Hepatocyte (in vitro differentiated cells): ENCODE results near the gene ZNF385C. TPM values are rescaled to one million over a fixed set of nuclear protein-coding genes. Genes with fewer than 3 reads are reported as not detected.

Source experiments
- DNase-seq: peaks from one replicate; pipeline ENCODE4 v3.0.0-alpha.2; 2016; ENCODE audit warnings: low spot score
- H2AFZ ChIP-seq: fragments of 200-600 bp; sonication (generic); 2 replicates; pipeline ENCODE4 v1.6.0; 2016; ENCODE audit warnings: antibody characterized with exemption, mild to moderate bottlenecking
- H3K27ac ChIP-seq: fragments of 200-600 bp; sonication (generic); 2 replicates; pipeline ENCODE4 v1.5.1; 2016; ENCODE audit warnings: mild to moderate bottlenecking
- H3K27me3 ChIP-seq: fragments of 200-600 bp; sonication (generic); 2 replicates; pipeline ENCODE4 v1.6.1; 2016
- H3K36me3 ChIP-seq: fragments of 200-600 bp; sonication (generic); replicated peaks from 2 replicates; pipeline ENCODE4 v1.5.1; 2016; ENCODE audit warnings: low read depth; ENCODE audit not compliant: insufficient read depth
- H3K4me1 ChIP-seq: fragments of 200-600 bp; sonication (generic); 2 replicates; pipeline ENCODE4 v1.5.1; 2016; ENCODE audit warnings: mild to moderate bottlenecking, moderate library complexity; ENCODE audit not compliant: insufficient read depth
- H3K4me2 ChIP-seq: fragments of 200-600 bp; sonication (generic); 2 replicates; pipeline ENCODE4 v1.6.0; 2016
- H3K4me3 ChIP-seq: fragments of 200-600 bp; sonication (generic); 2 replicates; pipeline ENCODE4 v1.5.1; 2016; ENCODE audit warnings: mild to moderate bottlenecking
- H3K79me2 ChIP-seq: fragments of 200-600 bp; sonication (generic); 2 replicates; pipeline ENCODE4 v1.6.0; 2017; ENCODE audit warnings: mild to moderate bottlenecking
- H3K9me2 ChIP-seq: fragments of 200-600 bp; sonication (generic); replicated peaks from 2 replicates; pipeline ENCODE4 v1.6.0; 2017; ENCODE audit warnings: mild to moderate bottlenecking; ENCODE audit not compliant: insufficient read depth
- H3K9me3 ChIP-seq: fragments of 200-600 bp; sonication (generic); 2 replicates; pipeline ENCODE4 v1.5.1; 2016; ENCODE audit warnings: low read depth, mild to moderate bottlenecking
- H4K20me1 ChIP-seq: fragments of 200-600 bp; sonication (generic); 2 replicates; pipeline ENCODE4 v1.6.0; 2016; ENCODE audit warnings: mild to moderate bottlenecking; ENCODE audit not compliant: insufficient read depth, poor library complexity, severe bottlenecking
- EZH2 ChIP-seq: fragments of 200-600 bp; sonication (generic); IDR thresholded peaks from 2 replicates; pipeline ENCODE4 v1.6.1; 2016; ENCODE audit warnings: antibody characterized with exemption, mild to moderate bottlenecking, borderline replicate concordance
- EZH2phosphoT487 ChIP-seq: fragments of 200-600 bp; sonication (generic); IDR thresholded peaks from one replicate; pipeline ENCODE4 v1.6.1; 2018; ENCODE audit warnings: antibody characterized with exemption, mild to moderate bottlenecking, low read depth, moderate library complexity; ENCODE audit not compliant: unreplicated experiment, severe bottlenecking
- WGBS: methylation state at CpG from one replicate; pipeline ENCODE4 v1.1.6; 2016; ENCODE audit warnings: low lambda C conversion rate; ENCODE audit errors: missing lambda C conversion rate; 5-methylcytosine and 5-hydroxymethylcytosine counted together
- polyA plus RNA-seq: library from polyadenylated mRNA; unstranded; fragments of >200 nt; fragmentation: Nextera tagmentation; extraction: Ambion mirVana; gene quantifications from 2 replicates; pipeline ENCODE4 v1.2.1, GENCODE V29; 2016
- total RNA-seq: library from RNA; depleted of rRNA; stranded (reverse); fragments of >200 nt; gene quantifications from 2 replicates; pipeline ENCODE4 v1.2.3, GENCODE V29; 2014
- TF ChIP-seq, protein P1 (sequence below): fragments of 200-600 bp; sonication (generic); IDR thresholded peaks from 2 replicates; pipeline ENCODE4 v1.5.1; 2016; ENCODE audit warnings: antibody characterized with exemption, mild to moderate bottlenecking; ENCODE audit not compliant: poor library complexity

The ZNF385C gene
- total and polyA plus RNA-seq, 2 experiments from 2014 or later: 0.45 to 0.63 TPM

DNA sequence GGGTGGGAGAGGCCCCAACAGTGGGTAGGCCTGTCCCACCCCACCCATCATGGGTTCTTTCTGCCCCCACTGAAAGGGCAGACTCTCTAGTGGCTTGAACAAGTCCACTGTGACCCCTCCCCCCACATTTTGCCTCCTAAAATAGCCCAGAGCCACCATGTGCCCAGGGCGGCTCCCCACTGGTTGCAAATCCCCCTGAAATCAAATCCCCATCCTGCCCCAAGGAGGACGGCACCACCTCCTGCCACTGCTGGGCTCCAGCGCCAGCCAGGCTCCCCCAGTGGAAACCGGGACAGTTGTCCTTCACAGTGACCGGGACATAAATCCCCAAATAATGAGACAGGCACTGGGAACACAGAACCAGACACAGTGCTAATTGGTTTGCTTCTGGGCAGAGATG lies 20.5 kb downstream of the ZNF385C start:
- H3K4me3 ChIP-seq: no peak overlapping the region
- DNase-seq: no peak
- no peaks in the 10 kb centered on the region for H3K79me2 ChIP-seq
- peaks cover 11% of the 10 kb centered on the region for H3K27me3 ChIP-seq
- H2AFZ ChIP-seq: no peak overlapping the region
- no peaks in the 10 kb centered on the region for H3K9me3 ChIP-seq
- no peak overlapping the region for H3K4me2 ChIP-seq
- no peak overlapping the region for H3K27ac ChIP-seq
- WGBS: 86% methylated on average over 5 of the region's 5 CpGs
- no peaks in the 10 kb centered on the region for H4K20me1 ChIP-seq
- no peak for TF ChIP-seq EZH2phosphoT487
- TF ChIP-seq, protein P1, sequence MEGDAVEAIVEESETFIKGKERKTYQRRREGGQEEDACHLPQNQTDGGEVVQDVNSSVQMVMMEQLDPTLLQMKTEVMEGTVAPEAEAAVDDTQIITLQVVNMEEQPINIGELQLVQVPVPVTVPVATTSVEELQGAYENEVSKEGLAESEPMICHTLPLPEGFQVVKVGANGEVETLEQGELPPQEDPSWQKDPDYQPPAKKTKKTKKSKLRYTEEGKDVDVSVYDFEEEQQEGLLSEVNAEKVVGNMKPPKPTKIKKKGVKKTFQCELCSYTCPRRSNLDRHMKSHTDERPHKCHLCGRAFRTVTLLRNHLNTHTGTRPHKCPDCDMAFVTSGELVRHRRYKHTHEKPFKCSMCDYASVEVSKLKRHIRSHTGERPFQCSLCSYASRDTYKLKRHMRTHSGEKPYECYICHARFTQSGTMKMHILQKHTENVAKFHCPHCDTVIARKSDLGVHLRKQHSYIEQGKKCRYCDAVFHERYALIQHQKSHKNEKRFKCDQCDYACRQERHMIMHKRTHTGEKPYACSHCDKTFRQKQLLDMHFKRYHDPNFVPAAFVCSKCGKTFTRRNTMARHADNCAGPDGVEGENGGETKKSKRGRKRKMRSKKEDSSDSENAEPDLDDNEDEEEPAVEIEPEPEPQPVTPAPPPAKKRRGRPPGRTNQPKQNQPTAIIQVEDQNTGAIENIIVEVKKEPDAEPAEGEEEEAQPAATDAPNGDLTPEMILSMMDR: no peak
- no peak for TF ChIP-seq EZH2
- no peaks in the 10 kb centered on the region for H3K4me1 ChIP-seq
- H3K36me3 ChIP-seq: no peaks in the 10 kb centered on the region
- H3K9me2 ChIP-seq: no peaks in the 10 kb centered on the region

DNA sequence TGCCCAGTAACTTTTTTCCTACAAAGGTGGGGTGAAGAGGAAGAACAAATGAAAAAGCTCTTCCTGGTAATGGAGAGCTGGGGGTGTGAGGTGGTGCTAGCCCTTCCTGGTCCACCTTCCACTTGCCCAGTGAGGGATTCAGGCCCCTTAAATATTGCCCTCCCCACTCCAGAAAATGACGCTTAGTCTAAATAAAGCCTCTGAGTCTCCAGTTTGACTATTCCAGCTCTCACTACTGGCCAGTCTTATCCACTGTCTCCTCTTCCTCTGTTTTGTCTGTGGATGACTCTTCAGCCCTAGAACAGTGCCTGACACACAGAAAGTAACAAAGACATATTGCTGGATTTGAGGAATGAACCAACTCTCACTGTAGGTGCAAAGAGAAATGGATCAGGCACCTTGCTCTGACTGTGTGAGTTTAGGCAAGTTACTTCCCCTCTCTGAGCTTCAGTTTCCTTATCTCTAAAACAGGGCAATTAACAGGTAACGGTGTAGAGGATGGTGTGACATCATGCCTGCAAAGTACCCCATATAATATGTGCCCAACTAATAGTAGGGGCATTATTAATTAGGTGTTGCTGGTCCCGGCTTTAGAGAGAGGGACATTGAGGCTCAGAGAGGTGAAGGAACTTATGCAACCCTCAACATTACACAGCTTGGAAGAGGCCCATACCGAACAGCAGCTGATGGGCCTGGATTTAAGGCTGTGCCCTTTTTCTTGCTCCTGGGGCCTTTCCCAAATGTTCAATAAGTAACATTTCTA lies 21.3 kb downstream of the ZNF385C start:
- Histone ChIP-seq H3K36me3 (no peaks in the 10 kb centered on the region), H2AFZ (no peak overlapping the region), H3K79me2 (no peaks in the 10 kb centered on the region), H3K27me3 (peaks cover 19% of the 10 kb centered on the region), H4K20me1 (no peaks in the 10 kb centered on the region), H3K27ac (no peak overlapping the region), H3K4me2 (no peak overlapping the region), H3K4me3 (no peak overlapping the region), H3K4me1 (no peaks in the 10 kb centered on the region), H3K9me2 (no peaks in the 10 kb centered on the region), H3K9me3 (no peaks in the 10 kb centered on the region)
- TF ChIP-seq EZH2 (no peak), EZH2phosphoT487 (no peak)
- TF ChIP-seq, protein P1: no peak
- DNase-seq: no peak
- 85% methylated on average over 4 of the region's 4 CpGs for WGBS

DNA sequence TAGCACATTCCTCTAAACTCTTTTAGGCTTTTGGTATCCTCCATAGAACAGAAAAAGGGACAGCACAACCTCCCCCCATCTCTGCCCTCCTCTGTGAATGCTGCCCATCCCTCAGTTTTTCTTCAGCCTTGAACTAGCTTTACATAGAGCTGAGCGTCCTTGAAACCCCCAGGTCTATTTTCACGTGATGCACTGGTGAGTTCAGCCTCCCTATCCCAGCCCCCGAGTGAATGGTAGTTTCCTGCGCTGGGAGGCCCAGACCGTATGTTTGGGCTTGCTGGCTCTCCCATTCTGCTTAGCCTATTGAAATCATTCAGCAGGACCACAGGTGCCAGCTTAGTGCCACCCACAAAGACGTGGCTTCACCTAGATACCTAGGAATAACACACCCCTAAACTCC lies 22.5 kb downstream of the ZNF385C start:
- H3K27ac ChIP-seq: no peak overlapping the region
- no peaks in the 10 kb centered on the region for H4K20me1 ChIP-seq
- H3K4me3 ChIP-seq: no peak overlapping the region
- no peaks in the 10 kb centered on the region for H3K79me2 ChIP-seq
- no peaks in the 10 kb centered on the region for H3K4me1 ChIP-seq
- WGBS: 77% methylated on average over 6 of the region's 6 CpGs
- H3K27me3 ChIP-seq: peaks cover 27% of the 10 kb centered on the region
- no peaks in the 10 kb centered on the region for H3K9me3 ChIP-seq
- H2AFZ ChIP-seq: no peak overlapping the region
- no peaks in the 10 kb centered on the region for H3K36me3 ChIP-seq
- DNase-seq: no peak
- H3K9me2 ChIP-seq: no peaks in the 10 kb centered on the region
- H3K4me2 ChIP-seq: no peak overlapping the region
- TF ChIP-seq EZH2 (no peak), EZH2phosphoT487 (no peak)
- TF ChIP-seq, protein P1: no peak
